ENCODE measurements around the gene CCL28. TPM values are rescaled to one million over a fixed set of nuclear protein-coding genes. Genes with fewer than 3 reads are reported as not detected.

CCL28 gene
- total RNA-seq, 1 experiment from 2014 or later, result not detected

GRCh38 chr5:43371821-43372220 is 40.4 kb downstream of the CCL28 start:
- Histone ChIP-seq H3K18ac (ENCODE audit: insufficient read length, low read depth, low read length) (no peak overlapping the region), H3T11ph (ENCODE audit: low read length) (no peak overlapping the region), H4K8ac (replicated peaks; ENCODE audit: insufficient read length, low read depth, low read length) (no peak overlapping the region), H3K79me1 (ENCODE audit: insufficient read depth, low read depth, low read length, poor library complexity, severe bottlenecking) (no peaks in the 10 kb centered on the region), H3K23ac (ENCODE audit: insufficient read length, low read depth, low read length) (no peak overlapping the region), H3K4me2 (ENCODE audit: insufficient read depth, insufficient read length, low read length) (no peak overlapping the region), H2BK12ac (ENCODE audit: insufficient read length, low read depth, low read length) (no peak overlapping the region), H2BK20ac (ENCODE audit: low read depth, low read length, poor library complexity, severe bottlenecking) (no peak overlapping the region), H2BK15ac (ENCODE audit: low read depth, low read length) (no peak overlapping the region), H2AFZ (ENCODE audit: low read length) (no peak overlapping the region), H4K91ac (ENCODE audit: insufficient read length, low read depth, low read length) (no peak overlapping the region), H3K4ac (ENCODE audit: low read depth, low read length) (no peak overlapping the region), H3K9me3 (ENCODE audit: control insufficient read depth, low read depth, low read length) (peaks cover 13% of the 10 kb centered on the region), H3K56ac (ENCODE audit: insufficient read length, low read depth, low read length) (no peak overlapping the region), H3K14ac (ENCODE audit: insufficient read depth, low read length) (no peak overlapping the region), H2BK5ac (ENCODE audit: insufficient read length, low read length) (no peak overlapping the region), H3K79me2 (ENCODE audit: insufficient read depth, low read length) (no peaks in the 10 kb centered on the region), H3K9ac (ENCODE audit: extremely low read depth, insufficient read length, low read length) (no peak overlapping the region), H3K4me1 (ENCODE audit: insufficient read depth, low read length) (no peaks in the 10 kb centered on the region), H4K20me1 (ENCODE audit: control insufficient read depth, insufficient read depth, insufficient read length) (no peaks in the 10 kb centered on the region), H4K5ac (ENCODE audit: insufficient read length, low read depth, low read length) (no peak overlapping the region), H2BK120ac (ENCODE audit: low read depth, low read length, poor library complexity, severe bottlenecking) (no peak overlapping the region), H3K27me3 (ENCODE audit: insufficient read depth, low read length) (no peaks in the 10 kb centered on the region), H2AK5ac (ENCODE audit: insufficient read length, low read length) (no peak overlapping the region), H3K23me2 (ENCODE audit: insufficient read length, low read depth, low read length, poor library complexity, severe bottlenecking) (no peaks in the 10 kb centered on the region), H3K27ac (ENCODE audit: insufficient read length, low read depth, low read length) (no peak overlapping the region)
- Mint-ChIP-seq H3K4me1 (no peaks in the 10 kb centered on the region), H3K27me3 (ENCODE audit: low read depth) (no peaks in the 10 kb centered on the region; the same call in 1 of the 2 replicates), H3K4me3 (no peak overlapping the region), H3K27ac (no peak overlapping the region), H3K36me3 (ENCODE audit: insufficient read depth in 1 of 3, low read depth in 3 of 3) (peaks cover 8 to 14% (median 9%) of the 10 kb centered on the region in 3 experiments), H3K9me3 (peaks cover 23 to 30% of the 10 kb centered on the region in 2 experiments)
- DNase-seq, result no peak
- no peak for TF ChIP-seq CTCF (conservative IDR thresholded peaks at IDR 0.05)

Data from H9 (cell line).